ENCODE data around the gene CYTL1. TPM values are rescaled to one million over a fixed set of nuclear protein-coding genes. Genes with fewer than 3 reads are reported as not detected.
A peak's percentile ranks its signal among the peaks of the same experiment; 100 is the strongest.

Gene CYTL1
- total RNA-seq, 5 donors from 2014 or later (not counting 1 experiment from before 2014, with no cell fraction given): 0.38 to 1.6 (median 0.59) TPM; not detected in 2

GRCh38 chr4:5045097-5045496 lies 25.8 kb upstream of the CYTL1 start:
- ChIA-PET POLR2A (no interaction called here), CTCF (no interaction called here)
- Mint-ChIP-seq H3K4me3 (no peak overlapping the region), H3K4me1 (peaks cover 1 to 8% (median 5%) of the 10 kb centered on the region in 3 donors), H3K9me3 (peaks cover 0 to 4% (median 0%) of the 10 kb centered on the region in 3 donors), H3K27me3 (peaks cover 42 to 44% of the 10 kb centered on the region in 2 donors), H3K36me3 (no peaks in the 10 kb centered on the region), H3K27ac (no peak overlapping the region)
- no peak for ATAC-seq (replicated peaks in 1 of 4)
- no peak overlapping the region for H3K4me3 ChIP-seq (ENCODE audit: control insufficient read depth in 1 of 2, extremely low read depth in 1 of 2, low read length in 1 of 2)
- peak in 1 of 35 experiments; percentile 11 for DNase-seq
- WGBS (ENCODE audit: insufficient coverage): 0% methylated on average over 2 of the region's 3 CpGs
- no peak overlapping the region for H3K27ac ChIP-seq (ENCODE audit: low read length)
- H3K36me3 ChIP-seq (ENCODE audit: control insufficient read depth in 2 of 2, extremely low read depth in 1 of 2, insufficient read depth in 1 of 2, low read length in 1 of 2): no peaks in the 10 kb centered on the region
- no peaks in the 10 kb centered on the region for H3K4me1 ChIP-seq (ENCODE audit: control insufficient read depth in 1 of 2, extremely low read depth in 1 of 2, insufficient read depth in 2 of 2, low read length in 2 of 2)
- no peaks in the 10 kb centered on the region for H3K9me3 ChIP-seq
- peaks cover 0 to 34% of the 10 kb centered on the region in 2 experiments for H3K27me3 ChIP-seq (replicated peaks in 1 of 2; ENCODE audit: control insufficient read depth in 2 of 2, extremely low read depth in 1 of 2, insufficient read depth in 2 of 2, low read length in 1 of 2)

- Histone ChIP-seq H3K4me1 (ENCODE audit: control insufficient read depth in 1 of 2, extremely low read depth in 1 of 2, insufficient read depth in 2 of 2, low read length in 2 of 2) (no peaks in the 10 kb centered on the region), H3K36me3 (ENCODE audit: control insufficient read depth in 2 of 2, extremely low read depth in 1 of 2, insufficient read depth in 1 of 2, low read length in 1 of 2) (no peaks in the 10 kb centered on the region), H3K4me3 (ENCODE audit: control insufficient read depth in 1 of 2, extremely low read depth in 1 of 2, low read length in 1 of 2) (no peak overlapping the region), H3K27ac (ENCODE audit: low read length) (no peak overlapping the region), H3K27me3 (replicated peaks in 1 of 2; ENCODE audit: control insufficient read depth in 2 of 2, extremely low read depth in 1 of 2, insufficient read depth in 2 of 2, low read length in 1 of 2) (peaks cover 0 to 29% of the 10 kb centered on the region in 2 experiments), H3K9me3 (no peaks in the 10 kb centered on the region)
- ATAC-seq (replicated peaks in 1 of 4): no peak
- peaks cover 0 to 7% (median 5%) of the 10 kb centered on the region in 3 donors for H3K4me1 Mint-ChIP-seq
- CTCF ChIA-PET: no interaction called here
- no peak overlapping the region for H3K27ac Mint-ChIP-seq
- no peaks in the 10 kb centered on the region for H3K36me3 Mint-ChIP-seq
- DNase-seq: no peak
- WGBS (ENCODE audit: insufficient coverage): no CpG with 5 or more reads among the region's 3 CpGs
- POLR2A ChIA-PET: no interaction called here
- H3K9me3 Mint-ChIP-seq: peaks cover 0 to 4% (median 0%) of the 10 kb centered on the region in 3 donors
- peaks cover 38 to 41% of the 10 kb centered on the region in 2 donors for H3K27me3 Mint-ChIP-seq
- H3K4me3 Mint-ChIP-seq: no peak overlapping the region
Observed at GRCh38 chr4:5044341-5044740, 25.1 kb upstream of the CYTL1 start.

- H3K4me1 Mint-ChIP-seq: peaks cover 0 to 7% (median 5%) of the 10 kb centered on the region in 3 donors
- peaks cover 0 to 4% (median 0%) of the 10 kb centered on the region in 3 donors for H3K9me3 Mint-ChIP-seq
- ChIA-PET POLR2A (no interaction called here), CTCF (interaction anchor here in 1 of 2 donors (0.7 kb wide), 1 partner anchor 293 kb away, joined by 5 read pairs; no protein-coding TSS in a partner anchor)
- Histone ChIP-seq H3K36me3 (ENCODE audit: control insufficient read depth in 2 of 2, extremely low read depth in 1 of 2, insufficient read depth in 1 of 2, low read length in 1 of 2) (no peaks in the 10 kb centered on the region), H3K27me3 (replicated peaks in 1 of 2; ENCODE audit: control insufficient read depth in 2 of 2, extremely low read depth in 1 of 2, insufficient read depth in 2 of 2, low read length in 1 of 2) (peaks cover 0 to 24% of the 10 kb centered on the region in 2 experiments), H3K9me3 (no peaks in the 10 kb centered on the region), H3K4me1 (ENCODE audit: control insufficient read depth in 1 of 2, extremely low read depth in 1 of 2, insufficient read depth in 2 of 2, low read length in 2 of 2) (no peaks in the 10 kb centered on the region), H3K27ac (ENCODE audit: low read length) (no peak overlapping the region), H3K4me3 (ENCODE audit: control insufficient read depth in 1 of 2, extremely low read depth in 1 of 2, low read length in 1 of 2) (no peak overlapping the region)
- DNase-seq (no peak), ATAC-seq (replicated peaks in 1 of 4) (no peak)
- WGBS (ENCODE audit: insufficient coverage): 69% methylated on average over 5 of the region's 6 CpGs
- peaks cover 33 to 37% of the 10 kb centered on the region in 2 donors for H3K27me3 Mint-ChIP-seq
- H3K27ac Mint-ChIP-seq: no peak overlapping the region
- no peaks in the 10 kb centered on the region for H3K36me3 Mint-ChIP-seq
- H3K4me3 Mint-ChIP-seq: no peak overlapping the region
Observed at GRCh38 chr4:5043579-5043978, 24.3 kb upstream of the CYTL1 start.

- H3K27ac Mint-ChIP-seq: no peak overlapping the region
- ATAC-seq (replicated peaks in 1 of 4): no peak
Observed at GRCh38 chr4:5041699-5042098, 22.4 kb upstream of the CYTL1 start.

GRCh38 chr4:5040856-5041620 lies 21.8 kb upstream of the CYTL1 start:
- ATAC-seq (replicated peaks in 1 of 4) (no peak), DNase-seq (no peak)
- H3K27ac Mint-ChIP-seq: no peak overlapping the region
- no peaks in the 10 kb centered on the region for H3K36me3 ChIP-seq (ENCODE audit: control insufficient read depth in 2 of 2, extremely low read depth in 1 of 2, insufficient read depth in 1 of 2, low read length in 1 of 2)
- no peaks in the 10 kb centered on the region for H3K9me3 ChIP-seq
- H3K4me3 ChIP-seq (ENCODE audit: control insufficient read depth in 1 of 2, extremely low read depth in 1 of 2, low read length in 1 of 2): no peak overlapping the region
- ChIA-PET CTCF (no interaction called here), POLR2A (no interaction called here)
- H3K4me1 ChIP-seq (ENCODE audit: control insufficient read depth in 1 of 2, extremely low read depth in 1 of 2, insufficient read depth in 2 of 2, low read length in 2 of 2): no peaks in the 10 kb centered on the region
- H3K4me1 Mint-ChIP-seq: peaks cover 0 to 7% (median 5%) of the 10 kb centered on the region in 3 donors
- H3K27me3 ChIP-seq (replicated peaks in 1 of 2; ENCODE audit: control insufficient read depth in 2 of 2, extremely low read depth in 1 of 2, insufficient read depth in 2 of 2, low read length in 1 of 2): peaks cover 0 to 18% of the 10 kb centered on the region in 2 experiments
- no peaks in the 10 kb centered on the region for H3K9me3 Mint-ChIP-seq
- H3K4me3 Mint-ChIP-seq: no peak overlapping the region
- H3K27ac ChIP-seq (ENCODE audit: low read length): no peak overlapping the region
- peaks cover 25 to 26% of the 10 kb centered on the region in 2 donors for H3K27me3 Mint-ChIP-seq
- H3K36me3 Mint-ChIP-seq: no peaks in the 10 kb centered on the region
- 83% methylated on average over 6 of the region's 9 CpGs for WGBS (ENCODE audit: insufficient coverage)

More at GRCh38 chr4:5041699-5042098, 22.4 kb upstream of the CYTL1 start:
- Mint-ChIP-seq H3K27me3 (peaks cover 24 to 27% of the 10 kb centered on the region in 2 donors), H3K4me1 (peaks cover 0 to 7% (median 5%) of the 10 kb centered on the region in 3 donors), H3K4me3 (no peak overlapping the region), H3K9me3 (no peaks in the 10 kb centered on the region), H3K36me3 (no peaks in the 10 kb centered on the region)
- Histone ChIP-seq H3K36me3 (ENCODE audit: control insufficient read depth in 2 of 2, extremely low read depth in 1 of 2, insufficient read depth in 1 of 2, low read length in 1 of 2) (no peaks in the 10 kb centered on the region), H3K4me1 (ENCODE audit: control insufficient read depth in 1 of 2, extremely low read depth in 1 of 2, insufficient read depth in 2 of 2, low read length in 2 of 2) (no peaks in the 10 kb centered on the region), H3K9me3 (no peaks in the 10 kb centered on the region), H3K27me3 (replicated peaks in 1 of 2; ENCODE audit: control insufficient read depth in 2 of 2, extremely low read depth in 1 of 2, insufficient read depth in 2 of 2, low read length in 1 of 2) (peaks cover 0 to 18% of the 10 kb centered on the region in 2 experiments), H3K4me3 (ENCODE audit: control insufficient read depth in 1 of 2, extremely low read depth in 1 of 2, low read length in 1 of 2) (no peak overlapping the region), H3K27ac (ENCODE audit: low read length) (no peak overlapping the region)
- ChIA-PET POLR2A (no interaction called here), CTCF (no interaction called here)
- DNase-seq: no peak
- WGBS (ENCODE audit: insufficient coverage): 82% methylated on average over 2 of the region's 7 CpGs

- Histone ChIP-seq H3K4me1 (ENCODE audit: control insufficient read depth in 1 of 2, extremely low read depth in 1 of 2, insufficient read depth in 2 of 2, low read length in 2 of 2) (no peaks in the 10 kb centered on the region), H3K27ac (ENCODE audit: low read length) (no peak overlapping the region), H3K36me3 (ENCODE audit: control insufficient read depth in 2 of 2, extremely low read depth in 1 of 2, insufficient read depth in 1 of 2, low read length in 1 of 2) (no peaks in the 10 kb centered on the region), H3K4me3 (ENCODE audit: control insufficient read depth in 1 of 2, extremely low read depth in 1 of 2, low read length in 1 of 2) (no peak overlapping the region), H3K9me3 (no peaks in the 10 kb centered on the region), H3K27me3 (replicated peaks in 1 of 2; ENCODE audit: control insufficient read depth in 2 of 2, extremely low read depth in 1 of 2, insufficient read depth in 2 of 2, low read length in 1 of 2) (peaks cover 0 to 18% of the 10 kb centered on the region in 2 experiments)
- ATAC-seq (replicated peaks in 1 of 4): no peak
- Mint-ChIP-seq H3K27me3 (peaks cover 13 to 18% of the 10 kb centered on the region in 2 donors), H3K27ac (no peak overlapping the region), H3K4me3 (no peak overlapping the region), H3K4me1 (peaks cover 0 to 1% (median under 1%) of the 10 kb centered on the region in 3 donors), H3K36me3 (no peaks in the 10 kb centered on the region), H3K9me3 (no peaks in the 10 kb centered on the region)
- ChIA-PET POLR2A (no interaction called here), CTCF (no interaction called here)
- DNase-seq: no peak
- WGBS (ENCODE audit: insufficient coverage): 90% methylated on average over 4 of the region's 7 CpGs
Observed at GRCh38 chr4:5039800-5040199, 20.5 kb upstream of the CYTL1 start.

All from T-cell (primary cell).